ENCODE results near the gene CEP70. TPM values are rescaled to one million over a fixed set of nuclear protein-coding genes. Genes with fewer than 3 reads are reported as not detected.

Gene CEP70
- total and polyA plus RNA-seq, 2 donors (not counting 1 experiment from before 2014, with no cell fraction given), result 1.00 to 9.6 TPM

DNA sequence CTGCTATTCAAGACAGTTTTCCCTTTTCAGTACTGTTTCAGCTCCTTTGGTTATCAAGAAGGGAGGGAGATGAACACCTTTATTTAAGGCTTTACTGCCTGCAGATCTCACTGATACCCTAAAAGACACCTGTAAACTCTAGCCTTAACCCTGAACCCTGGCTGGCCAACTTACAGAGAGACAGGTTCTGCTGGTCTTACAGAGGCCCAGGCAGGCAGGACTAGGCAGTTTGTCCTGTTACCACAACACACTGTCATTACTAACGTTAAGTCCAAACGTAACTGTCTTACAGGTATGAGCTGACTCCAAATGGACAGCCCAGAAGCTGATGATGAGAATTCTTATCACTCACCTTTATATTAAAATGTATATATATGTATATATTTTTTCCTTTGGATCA, 117.5 kb downstream of the CEP70 start:
- Mint-ChIP-seq H3K9me3 (ENCODE audit: insufficient read depth) (no peaks in the 10 kb centered on the region), H3K27me3 (peaks cover 29% of the 10 kb centered on the region)

DNA sequence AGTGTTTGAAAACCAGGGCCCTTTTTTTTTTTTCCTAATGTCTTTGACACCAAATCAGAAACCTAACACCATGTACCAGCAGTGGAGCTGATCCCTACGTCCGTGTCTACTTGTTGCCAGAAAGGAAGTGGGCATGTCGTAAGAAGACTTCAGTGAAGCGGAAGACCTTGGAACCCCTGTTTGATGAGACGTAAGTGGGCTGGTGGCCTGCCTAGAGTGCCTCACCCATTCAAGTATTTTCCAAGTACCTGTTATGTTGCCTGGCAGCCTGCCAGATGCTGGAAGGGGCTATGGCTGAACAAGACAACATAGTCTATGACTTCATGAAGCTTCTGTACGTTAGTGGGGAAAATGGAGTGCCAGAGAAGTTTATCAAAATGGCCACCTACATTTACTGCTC, 119.9 kb downstream of the CEP70 start:
- no peak for TF ChIP-seq EZH2 (IDR thresholded peaks at IDR 0.05; ENCODE audit: borderline replicate concordance, insufficient read depth, low read depth, low read length, poor library complexity, severe bottlenecking)
- TF ChIP-seq, protein P1, sequence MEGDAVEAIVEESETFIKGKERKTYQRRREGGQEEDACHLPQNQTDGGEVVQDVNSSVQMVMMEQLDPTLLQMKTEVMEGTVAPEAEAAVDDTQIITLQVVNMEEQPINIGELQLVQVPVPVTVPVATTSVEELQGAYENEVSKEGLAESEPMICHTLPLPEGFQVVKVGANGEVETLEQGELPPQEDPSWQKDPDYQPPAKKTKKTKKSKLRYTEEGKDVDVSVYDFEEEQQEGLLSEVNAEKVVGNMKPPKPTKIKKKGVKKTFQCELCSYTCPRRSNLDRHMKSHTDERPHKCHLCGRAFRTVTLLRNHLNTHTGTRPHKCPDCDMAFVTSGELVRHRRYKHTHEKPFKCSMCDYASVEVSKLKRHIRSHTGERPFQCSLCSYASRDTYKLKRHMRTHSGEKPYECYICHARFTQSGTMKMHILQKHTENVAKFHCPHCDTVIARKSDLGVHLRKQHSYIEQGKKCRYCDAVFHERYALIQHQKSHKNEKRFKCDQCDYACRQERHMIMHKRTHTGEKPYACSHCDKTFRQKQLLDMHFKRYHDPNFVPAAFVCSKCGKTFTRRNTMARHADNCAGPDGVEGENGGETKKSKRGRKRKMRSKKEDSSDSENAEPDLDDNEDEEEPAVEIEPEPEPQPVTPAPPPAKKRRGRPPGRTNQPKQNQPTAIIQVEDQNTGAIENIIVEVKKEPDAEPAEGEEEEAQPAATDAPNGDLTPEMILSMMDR (IDR thresholded peaks at IDR 0.05), result no peak
- Mint-ChIP-seq H3K27ac (no peak overlapping the region), H3K4me1 (no peaks in the 10 kb centered on the region), H3K4me3 (no peak overlapping the region), H3K27me3 (peaks cover 21% of the 10 kb centered on the region), H3K9me3 (ENCODE audit: insufficient read depth) (no peaks in the 10 kb centered on the region)
- DNase-seq (no peak), ATAC-seq (ENCODE audit: low read depth) (no peak)
- ChIA-PET CTCF (interaction anchor here (1.3 kb wide), 1 partner anchor 442 kb away, joined by 3 read pairs; no protein-coding TSS in a partner anchor), POLR2A (no interaction called here)
- H3K4me2 ChIP-seq (replicated peaks; ENCODE audit: low read depth, low read length, poor library complexity, severe bottlenecking), result no peak overlapping the region
- no peaks in the 10 kb centered on the region for H3K36me3 ChIP-seq (replicated peaks in 1 of 2; ENCODE audit: control extremely low read depth in 1 of 2, control insufficient read depth in 1 of 2, extremely low read depth in 1 of 2, insufficient read depth in 2 of 2, low read length in 1 of 2)
- no peaks in the 10 kb centered on the region for H3K4me1 ChIP-seq (ENCODE audit: control insufficient read depth in 2 of 2, insufficient read depth in 2 of 2, low read length in 2 of 2)
- no peaks in the 10 kb centered on the region for H3K79me2 ChIP-seq (ENCODE audit: control insufficient read depth, insufficient read depth, low read length)
- H3K27ac ChIP-seq (ENCODE audit: low read length in 2 of 2), result no peak overlapping the region
- 92% methylated on average over 5 of the region's 6 CpGs for WGBS (ENCODE audit: insufficient coverage)
- H3K9me3 ChIP-seq (ENCODE audit: control extremely low read depth in 1 of 3, control insufficient read depth in 2 of 3, insufficient read depth in 1 of 3, low read length in 2 of 3), result no peaks in the 10 kb centered on the region
- peaks cover 0 to 4% (median 0%) of the 10 kb centered on the region in 4 experiments for H3K27me3 ChIP-seq (replicated peaks in 1 of 4; ENCODE audit: control extremely low read depth in 1 of 4, control insufficient read depth in 3 of 4, insufficient read depth in 4 of 4, low read length in 3 of 4)
- H3K4me3 ChIP-seq (ENCODE audit: control extremely low read depth in 1 of 5, extremely low read depth in 1 of 5, insufficient read depth in 1 of 5, low read depth in 2 of 5, low read length in 4 of 5), result no peak overlapping the region
- intact Hi-C loops (cut with micrococcal nuclease), result no loop called here
- no peaks in the 10 kb centered on the region for H4K20me1 ChIP-seq (ENCODE audit: control insufficient read depth, insufficient read depth, low read length, poor library complexity, severe bottlenecking)
- H3K9ac ChIP-seq (ENCODE audit: low read length), result no peak overlapping the region
- no peak overlapping the region for H2AFZ ChIP-seq (ENCODE audit: insufficient read depth, low read depth, low read length, poor library complexity, severe bottlenecking)

More for the DNA sequence above, 117.5 kb downstream of the CEP70 start:
- Mint-ChIP-seq H3K4me1 (no peaks in the 10 kb centered on the region), H3K4me3 (no peak overlapping the region), H3K27ac (no peak overlapping the region)
- Histone ChIP-seq H2AFZ (ENCODE audit: insufficient read depth, low read depth, low read length, poor library complexity, severe bottlenecking) (no peak overlapping the region), H3K4me3 (ENCODE audit: control extremely low read depth in 1 of 5, extremely low read depth in 1 of 5, insufficient read depth in 1 of 5, low read depth in 2 of 5, low read length in 4 of 5) (no peak overlapping the region), H4K20me1 (ENCODE audit: control insufficient read depth, insufficient read depth, low read length, poor library complexity, severe bottlenecking) (no peaks in the 10 kb centered on the region), H3K27me3 (replicated peaks in 1 of 4; ENCODE audit: control extremely low read depth in 1 of 4, control insufficient read depth in 3 of 4, insufficient read depth in 4 of 4, low read length in 3 of 4) (peaks cover 0 to 4% (median 0%) of the 10 kb centered on the region in 4 experiments), H3K36me3 (replicated peaks in 1 of 2; ENCODE audit: control extremely low read depth in 1 of 2, control insufficient read depth in 1 of 2, extremely low read depth in 1 of 2, insufficient read depth in 2 of 2, low read length in 1 of 2) (no peaks in the 10 kb centered on the region), H3K27ac (ENCODE audit: low read length in 2 of 2) (no peak overlapping the region), H3K4me1 (ENCODE audit: control insufficient read depth in 2 of 2, insufficient read depth in 2 of 2, low read length in 2 of 2) (no peaks in the 10 kb centered on the region), H3K4me2 (replicated peaks; ENCODE audit: low read depth, low read length, poor library complexity, severe bottlenecking) (no peak overlapping the region), H3K9me3 (ENCODE audit: control extremely low read depth in 1 of 3, control insufficient read depth in 2 of 3, insufficient read depth in 1 of 3, low read length in 2 of 3) (no peaks in the 10 kb centered on the region), H3K9ac (ENCODE audit: low read length) (no peak overlapping the region), H3K79me2 (ENCODE audit: control insufficient read depth, insufficient read depth, low read length) (no peaks in the 10 kb centered on the region)
- TF ChIP-seq, protein P1 (IDR thresholded peaks at IDR 0.05), result no peak
- no peak for TF ChIP-seq EZH2 (IDR thresholded peaks at IDR 0.05; ENCODE audit: borderline replicate concordance, insufficient read depth, low read depth, low read length, poor library complexity, severe bottlenecking)
- CTCF ChIA-PET, result no interaction called here
- DNase-seq (no peak), ATAC-seq (ENCODE audit: low read depth) (no peak)
- intact Hi-C loops (cut with micrococcal nuclease), result no loop called here
- no CpG with 5 or more reads among the region's 2 CpGs for WGBS (ENCODE audit: insufficient coverage)
- POLR2A ChIA-PET, result no interaction called here

Data from B cell (primary cell).